GM18861 (cell line): Measurements from ENCODE around the gene TIMP2.

Source experiments
- ATAC-seq: cut with Tn5 transposase; IDR thresholded peaks from one replicate; pipeline ENCODE4 v1.9.1; 2021; ENCODE audit not compliant: unreplicated experiment

The TIMP2 gene

GRCh38 chr17:78819806-78820792 lies 105.1 kb downstream of the TIMP2 start:
- no peak for ATAC-seq

- ATAC-seq = no peak
Measured at GRCh38 chr17:78819402-78819801, 105.8 kb downstream of the TIMP2 start.

- ATAC-seq = no peak
Measured at GRCh38 chr17:78818932-78819331, 106.3 kb downstream of the TIMP2 start.

GRCh38 chr17:78818152-78818846 lies 106.9 kb downstream of the TIMP2 start:
- no peak for ATAC-seq

- no peak for ATAC-seq
Measured at GRCh38 chr17:78817123-78817522, 108.1 kb downstream of the TIMP2 start.

GRCh38 chr17:78815696-78816095 lies 109.5 kb downstream of the TIMP2 start:
- no peak for ATAC-seq

GRCh38 chr17:78812855-78813254 lies 112.3 kb downstream of the TIMP2 start:
- ATAC-seq = no peak

GRCh38 chr17:78808163-78808562 lies 117.0 kb downstream of the TIMP2 start:
- no peak for ATAC-seq

GRCh38 chr17:78806451-78806850 lies 118.7 kb downstream of the TIMP2 start:
- ATAC-seq = no peak

- no peak for ATAC-seq
Measured at GRCh38 chr17:78805301-78805700, 119.9 kb downstream of the TIMP2 start.

- no peak for ATAC-seq
Measured at GRCh38 chr17:78804777-78805176, 120.4 kb downstream of the TIMP2 start.

GRCh38 chr17:78803186-78803845 lies 121.9 kb downstream of the TIMP2 start:
- ATAC-seq = no peak
